SK-N-SH treated with all-trans-retinoic acid at 6 μM for 48 hours (cell line): ENCODE data around the gene ABCC4.

Experiments
- ATAC-seq: fragments of 200-7000 bp; cut with Tn5 transposase; 3 replicates; pipeline ENCODE4 v1.9.1; 2020; ENCODE audit warnings: mild to moderate bottlenecking, moderate library complexity
- ARNTL ChIP-seq: fragments of 450-650 bp; formaldehyde crosslinking; IDR thresholded peaks from 2 replicates; pipeline ENCODE4 v1.5.0; 2020; ENCODE audit warnings: low read depth, mild to moderate bottlenecking, moderate library complexity, borderline replicate concordance
- BACH2 ChIP-seq: fragments of 250-450 bp; sonication (Bioruptor Pico); IDR thresholded peaks from 2 replicates; pipeline ENCODE4 v1.9.0; 2021; ENCODE audit warnings: mild to moderate bottlenecking, borderline replicate concordance
- CSDC2 ChIP-seq: fragments of 250-450 bp; sonication (Bioruptor Pico); IDR thresholded peaks from 2 replicates; pipeline ENCODE4 v1.5.0; 2020; ENCODE audit warnings: mild to moderate bottlenecking, moderate library complexity
- ESRRG ChIP-seq: fragments of 250-450 bp; sonication (Bioruptor Pico); IDR thresholded peaks from 2 replicates; pipeline ENCODE4 v1.6.1; 2021; ENCODE audit warnings: mild to moderate bottlenecking
- ISL1 ChIP-seq: fragments of 250-450 bp; sonication (Bioruptor Pico); IDR thresholded peaks from 2 replicates; pipeline ENCODE4 v2.1.2; 2022; ENCODE audit warnings: mild to moderate bottlenecking, moderate library complexity
- OSR1 ChIP-seq: fragments of 250-450 bp; sonication (Bioruptor Pico); IDR thresholded peaks from 2 replicates; pipeline ENCODE4 v1.8.0; 2022; ENCODE audit warnings: moderate library complexity, mild to moderate bottlenecking, inconsistent platforms
- PPARA ChIP-seq: fragments of 250-450 bp; sonication (Bioruptor Pico); IDR thresholded peaks from 2 replicates; pipeline ENCODE4 v1.5.0; 2020; ENCODE audit warnings: mild to moderate bottlenecking, borderline replicate concordance
- SNAI2 ChIP-seq: fragments of 250-450 bp; sonication (Bioruptor Pico); IDR thresholded peaks from 2 replicates; pipeline ENCODE4 v1.5.0; 2020; ENCODE audit warnings: mild to moderate bottlenecking, moderate library complexity
- TCF4 ChIP-seq: fragments of 250-450 bp; sonication (Bioruptor Pico); IDR thresholded peaks from 2 replicates; pipeline ENCODE4 v1.8.0; 2021; ENCODE audit warnings: mild to moderate bottlenecking, moderate library complexity, borderline replicate concordance
- TOX ChIP-seq: fragments of 250-450 bp; sonication (Bioruptor Pico); IDR thresholded peaks from 2 replicates; pipeline ENCODE4 v1.8.0; 2021; ENCODE audit warnings: mild to moderate bottlenecking, moderate library complexity, borderline replicate concordance
- ZC3H10 ChIP-seq: fragments of 250-450 bp; sonication (Bioruptor Pico); IDR thresholded peaks from 2 replicates; pipeline ENCODE4 v1.5.1; 2021; ENCODE audit warnings: mild to moderate bottlenecking, moderate library complexity
- ZFP3 ChIP-seq: fragments of 250-450 bp; sonication (Bioruptor Pico); IDR thresholded peaks from 2 replicates; pipeline ENCODE4 v1.5.0; 2020; ENCODE audit warnings: mild to moderate bottlenecking, moderate library complexity
- ZNF565 ChIP-seq: fragments of 450-650 bp; formaldehyde crosslinking; conservative IDR thresholded peaks from 2 replicates; pipeline ENCODE4 v1.5.0; 2020; ENCODE audit warnings: low read depth, mild to moderate bottlenecking, moderate library complexity
- ZNF70 ChIP-seq: fragments of 450-650 bp; formaldehyde crosslinking; IDR thresholded peaks from 2 replicates; pipeline ENCODE4 v1.5.0; 2020; ENCODE audit warnings: mild to moderate bottlenecking, moderate library complexity
- ZNF8 ChIP-seq: fragments of 450-650 bp; formaldehyde crosslinking; IDR thresholded peaks from 2 replicates; pipeline ENCODE4 v1.5.0; 2020; ENCODE audit warnings: mild to moderate bottlenecking, moderate library complexity
- TF ChIP-seq, protein P1 (sequence below): fragments of 250-450 bp; sonication (Bioruptor Pico); IDR thresholded peaks from 2 replicates; pipeline ENCODE4 v1.5.1; 2021; ENCODE audit warnings: mild to moderate bottlenecking, moderate library complexity
- TF ChIP-seq, protein P2 (sequence below): fragments of 250-450 bp; sonication (Bioruptor Pico); IDR thresholded peaks from 2 replicates; pipeline ENCODE4 v1.5.0; 2020; ENCODE audit warnings: mild to moderate bottlenecking, moderate library complexity
- TF ChIP-seq, protein P3 (sequence below): fragments of 250-450 bp; sonication (Bioruptor Pico); IDR thresholded peaks from 2 replicates; pipeline ENCODE4 v1.5.1; 2020; ENCODE audit warnings: low read depth, mild to moderate bottlenecking, moderate library complexity
- TF ChIP-seq, protein P4 (sequence below): fragments of 250-450 bp; sonication (Bioruptor Pico); IDR thresholded peaks from 2 replicates; pipeline ENCODE4 v1.8.0; 2021; ENCODE audit warnings: low read depth, mild to moderate bottlenecking, moderate library complexity, borderline replicate concordance
- TF ChIP-seq, protein P5 (sequence below): fragments of 250-450 bp; sonication (Bioruptor Pico); IDR thresholded peaks from 2 replicates; pipeline ENCODE4 v1.8.0; 2020; ENCODE audit warnings: mild to moderate bottlenecking, moderate library complexity, borderline replicate concordance

ABCC4 gene

DNA sequence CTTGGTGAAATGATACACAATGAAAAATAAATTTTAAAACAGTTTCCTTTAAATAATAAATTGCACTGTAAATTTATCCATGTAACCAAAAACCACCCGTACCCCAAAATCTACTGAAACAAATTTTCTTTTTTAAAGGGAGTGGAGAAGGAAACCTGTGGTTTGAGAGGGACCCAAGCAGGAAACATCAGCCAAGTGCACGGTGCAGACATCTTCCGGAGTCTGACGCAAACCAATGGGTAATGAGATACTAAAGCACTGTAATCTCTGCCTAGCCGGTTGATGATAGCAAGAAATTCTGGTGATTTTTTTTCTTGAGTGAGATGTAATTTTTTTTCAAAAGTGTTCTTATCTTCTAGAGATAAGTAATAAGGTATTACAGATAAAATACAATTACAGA is 115.4 kb downstream of the ABCC4 start:
- ATAC-seq: no peak
- no peak for TF ChIP-seq CSDC2
- no peak for TF ChIP-seq ZC3H10 (CRISPR knock-in tag)
- TF ChIP-seq, protein P1, sequence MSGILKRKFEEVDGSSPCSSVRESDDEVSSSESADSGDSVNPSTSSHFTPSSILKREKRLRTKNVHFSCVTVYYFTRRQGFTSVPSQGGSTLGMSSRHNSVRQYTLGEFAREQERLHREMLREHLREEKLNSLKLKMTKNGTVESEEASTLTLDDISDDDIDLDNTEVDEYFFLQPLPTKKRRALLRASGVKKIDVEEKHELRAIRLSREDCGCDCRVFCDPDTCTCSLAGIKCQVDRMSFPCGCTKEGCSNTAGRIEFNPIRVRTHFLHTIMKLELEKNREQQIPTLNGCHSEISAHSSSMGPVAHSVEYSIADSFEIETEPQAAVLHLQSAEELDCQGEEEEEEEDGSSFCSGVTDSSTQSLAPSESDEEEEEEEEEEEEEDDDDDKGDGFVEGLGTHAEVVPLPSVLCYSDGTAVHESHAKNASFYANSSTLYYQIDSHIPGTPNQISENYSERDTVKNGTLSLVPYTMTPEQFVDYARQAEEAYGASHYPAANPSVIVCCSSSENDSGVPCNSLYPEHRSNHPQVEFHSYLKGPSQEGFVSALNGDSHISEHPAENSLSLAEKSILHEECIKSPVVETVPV (CRISPR knock-in tag): no peak
- TF ChIP-seq, protein P2, sequence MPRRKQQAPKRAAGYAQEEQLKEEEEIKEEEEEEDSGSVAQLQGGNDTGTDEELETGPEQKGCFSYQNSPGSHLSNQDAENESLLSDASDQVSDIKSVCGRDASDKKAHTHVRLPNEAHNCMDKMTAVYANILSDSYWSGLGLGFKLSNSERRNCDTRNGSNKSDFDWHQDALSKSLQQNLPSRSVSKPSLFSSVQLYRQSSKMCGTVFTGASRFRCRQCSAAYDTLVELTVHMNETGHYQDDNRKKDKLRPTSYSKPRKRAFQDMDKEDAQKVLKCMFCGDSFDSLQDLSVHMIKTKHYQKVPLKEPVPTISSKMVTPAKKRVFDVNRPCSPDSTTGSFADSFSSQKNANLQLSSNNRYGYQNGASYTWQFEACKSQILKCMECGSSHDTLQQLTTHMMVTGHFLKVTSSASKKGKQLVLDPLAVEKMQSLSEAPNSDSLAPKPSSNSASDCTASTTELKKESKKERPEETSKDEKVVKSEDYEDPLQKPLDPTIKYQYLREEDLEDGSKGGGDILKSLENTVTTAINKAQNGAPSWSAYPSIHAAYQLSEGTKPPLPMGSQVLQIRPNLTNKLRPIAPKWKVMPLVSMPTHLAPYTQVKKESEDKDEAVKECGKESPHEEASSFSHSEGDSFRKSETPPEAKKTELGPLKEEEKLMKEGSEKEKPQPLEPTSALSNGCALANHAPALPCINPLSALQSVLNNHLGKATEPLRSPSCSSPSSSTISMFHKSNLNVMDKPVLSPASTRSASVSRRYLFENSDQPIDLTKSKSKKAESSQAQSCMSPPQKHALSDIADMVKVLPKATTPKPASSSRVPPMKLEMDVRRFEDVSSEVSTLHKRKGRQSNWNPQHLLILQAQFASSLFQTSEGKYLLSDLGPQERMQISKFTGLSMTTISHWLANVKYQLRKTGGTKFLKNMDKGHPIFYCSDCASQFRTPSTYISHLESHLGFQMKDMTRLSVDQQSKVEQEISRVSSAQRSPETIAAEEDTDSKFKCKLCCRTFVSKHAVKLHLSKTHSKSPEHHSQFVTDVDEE (CRISPR knock-in tag): no peak

DNA sequence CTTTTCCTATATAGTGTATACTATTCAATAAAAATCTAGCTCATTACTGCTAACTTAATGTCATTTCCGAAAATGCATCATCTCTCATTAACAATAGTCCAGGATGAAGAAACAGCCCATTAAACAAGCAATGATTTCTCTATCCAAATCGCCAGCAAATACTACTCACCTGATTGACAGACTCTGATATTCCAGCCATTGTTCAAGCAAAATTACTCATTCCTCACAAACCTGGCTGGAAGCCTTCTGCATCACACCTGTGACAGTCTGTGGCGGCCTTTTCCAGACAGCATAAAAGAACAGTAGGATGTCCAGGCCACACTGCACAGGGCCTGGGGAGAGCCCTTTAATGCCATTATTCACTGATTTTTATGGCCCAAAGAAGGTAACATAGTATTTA is 115.9 kb downstream of the ABCC4 start:
- TF ChIP-seq ZNF8: no peak
- no peak for TF ChIP-seq ZNF70 (CRISPR knock-in tag)
- TF ChIP-seq, protein P3, sequence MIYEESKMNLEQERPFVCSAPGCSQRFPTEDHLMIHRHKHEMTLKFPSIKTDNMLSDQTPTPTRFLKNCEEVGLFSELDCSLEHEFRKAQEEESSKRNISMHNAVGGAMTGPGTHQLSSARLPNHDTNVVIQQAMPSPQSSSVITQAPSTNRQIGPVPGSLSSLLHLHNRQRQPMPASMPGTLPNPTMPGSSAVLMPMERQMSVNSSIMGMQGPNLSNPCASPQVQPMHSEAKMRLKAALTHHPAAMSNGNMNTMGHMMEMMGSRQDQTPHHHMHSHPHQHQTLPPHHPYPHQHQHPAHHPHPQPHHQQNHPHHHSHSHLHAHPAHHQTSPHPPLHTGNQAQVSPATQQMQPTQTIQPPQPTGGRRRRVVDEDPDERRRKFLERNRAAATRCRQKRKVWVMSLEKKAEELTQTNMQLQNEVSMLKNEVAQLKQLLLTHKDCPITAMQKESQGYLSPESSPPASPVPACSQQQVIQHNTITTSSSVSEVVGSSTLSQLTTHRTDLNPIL (CRISPR knock-in tag): no peak
- no peak for TF ChIP-seq SNAI2
- TF ChIP-seq TCF4: no peak
- no peak for TF ChIP-seq ISL1 (CRISPR knock-in tag)
- TF ChIP-seq, protein P4, sequence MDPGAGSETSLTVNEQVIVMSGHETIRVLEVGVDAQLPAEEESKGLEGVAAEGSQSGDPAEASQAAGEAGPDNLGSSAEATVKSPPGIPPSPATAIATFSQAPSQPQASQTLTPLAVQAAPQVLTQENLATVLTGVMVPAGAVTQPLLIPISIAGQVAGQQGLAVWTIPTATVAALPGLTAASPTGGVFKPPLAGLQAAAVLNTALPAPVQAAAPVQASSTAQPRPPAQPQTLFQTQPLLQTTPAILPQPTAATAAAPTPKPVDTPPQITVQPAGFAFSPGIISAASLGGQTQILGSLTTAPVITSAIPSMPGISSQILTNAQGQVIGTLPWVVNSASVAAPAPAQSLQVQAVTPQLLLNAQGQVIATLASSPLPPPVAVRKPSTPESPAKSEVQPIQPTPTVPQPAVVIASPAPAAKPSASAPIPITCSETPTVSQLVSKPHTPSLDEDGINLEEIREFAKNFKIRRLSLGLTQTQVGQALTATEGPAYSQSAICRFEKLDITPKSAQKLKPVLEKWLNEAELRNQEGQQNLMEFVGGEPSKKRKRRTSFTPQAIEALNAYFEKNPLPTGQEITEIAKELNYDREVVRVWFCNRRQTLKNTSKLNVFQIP (CRISPR knock-in tag): no peak
- TF ChIP-seq ARNTL (CRISPR knock-in tag): no peak
- TF ChIP-seq ZNF565 (CRISPR knock-in tag): no peak
- TF ChIP-seq PPARA (CRISPR knock-in tag): no peak
- ATAC-seq: no peak

DNA sequence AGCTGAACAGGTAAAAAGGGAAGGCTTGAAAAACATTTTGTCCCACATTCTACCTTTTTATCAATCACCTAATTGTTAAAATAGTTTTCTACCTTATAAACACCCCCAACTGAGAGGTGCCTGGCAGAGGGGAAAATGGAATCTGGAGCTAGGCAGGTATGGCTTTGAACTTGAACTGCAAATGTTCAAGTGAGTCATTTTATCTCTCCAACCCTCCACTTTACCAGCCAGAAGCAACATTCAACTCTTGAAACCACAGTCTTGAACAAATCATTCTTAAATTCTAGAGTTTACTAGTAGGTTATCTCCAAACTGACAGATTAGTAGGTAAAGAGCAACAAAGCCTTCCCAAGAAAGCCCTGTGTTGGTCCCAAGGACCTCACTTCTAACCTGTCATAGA is 116.9 kb downstream of the ABCC4 start:
- ATAC-seq: no peak
- TF ChIP-seq TCF4 (no peak), ISL1 (CRISPR knock-in tag) (no peak), OSR1 (no peak), ARNTL (CRISPR knock-in tag) (no peak), ZC3H10 (CRISPR knock-in tag) (no peak)
- TF ChIP-seq, protein P5, sequence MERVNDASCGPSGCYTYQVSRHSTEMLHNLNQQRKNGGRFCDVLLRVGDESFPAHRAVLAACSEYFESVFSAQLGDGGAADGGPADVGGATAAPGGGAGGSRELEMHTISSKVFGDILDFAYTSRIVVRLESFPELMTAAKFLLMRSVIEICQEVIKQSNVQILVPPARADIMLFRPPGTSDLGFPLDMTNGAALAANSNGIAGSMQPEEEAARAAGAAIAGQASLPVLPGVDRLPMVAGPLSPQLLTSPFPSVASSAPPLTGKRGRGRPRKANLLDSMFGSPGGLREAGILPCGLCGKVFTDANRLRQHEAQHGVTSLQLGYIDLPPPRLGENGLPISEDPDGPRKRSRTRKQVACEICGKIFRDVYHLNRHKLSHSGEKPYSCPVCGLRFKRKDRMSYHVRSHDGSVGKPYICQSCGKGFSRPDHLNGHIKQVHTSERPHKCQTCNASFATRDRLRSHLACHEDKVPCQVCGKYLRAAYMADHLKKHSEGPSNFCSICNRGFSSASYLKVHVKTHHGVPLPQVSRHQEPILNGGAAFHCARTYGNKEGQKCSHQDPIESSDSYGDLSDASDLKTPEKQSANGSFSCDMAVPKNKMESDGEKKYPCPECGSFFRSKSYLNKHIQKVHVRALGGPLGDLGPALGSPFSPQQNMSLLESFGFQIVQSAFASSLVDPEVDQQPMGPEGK (CRISPR knock-in tag): no peak

DNA sequence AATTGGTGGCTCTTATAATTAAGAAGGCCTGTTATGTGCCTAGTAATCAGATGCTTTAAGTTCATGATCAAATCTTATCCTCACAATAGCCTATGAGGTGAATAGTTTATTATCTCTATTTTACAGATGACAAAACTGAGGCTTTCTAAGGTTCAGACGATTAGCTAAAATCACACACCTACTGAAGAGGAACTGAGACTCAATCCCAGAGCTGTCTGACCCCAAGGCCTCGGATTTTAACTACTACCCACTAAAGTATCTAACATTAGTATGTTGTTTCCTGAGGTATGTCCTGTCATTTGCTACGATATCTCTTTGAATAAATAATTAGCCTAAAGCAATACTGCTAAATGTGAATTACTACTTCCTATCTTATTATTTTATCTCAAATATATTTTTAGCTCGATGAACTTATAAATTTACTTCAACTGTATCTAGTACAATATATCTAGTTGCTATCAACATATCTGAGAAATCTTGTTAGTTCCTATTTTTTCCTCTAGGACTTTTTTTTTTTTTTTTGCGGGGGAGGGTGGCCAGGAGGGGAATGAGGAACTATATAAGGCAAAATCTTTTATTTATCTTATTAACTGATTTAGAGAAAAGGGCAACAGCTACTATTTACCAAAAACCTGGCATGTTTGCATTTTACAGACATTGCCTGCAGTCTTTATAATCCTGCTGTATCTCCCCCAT is 118.5 kb downstream of the ABCC4 start:
- no peak for ATAC-seq
- TF ChIP-seq TOX (CRISPR knock-in tag) (no peak), OSR1 (no peak), BACH2 (CRISPR knock-in tag) (no peak), PPARA (CRISPR knock-in tag) (no peak), ZFP3 (no peak), TCF4 (no peak), SNAI2 (no peak), ESRRG (CRISPR knock-in tag) (no peak)
- TF ChIP-seq, protein P5 (CRISPR knock-in tag): no peak
